Renal pelvis (tissue), 4 donors: ENCODE results near the gene IDI1. TPM values are rescaled to one million over a fixed set of nuclear protein-coding genes. Genes with fewer than 3 reads are reported as not detected.
A peak's percentile ranks its signal among the peaks of the same experiment; 100 is the strongest.
"Not testable (repeated sequence)": the region's sequence is repeated elsewhere in the genome, so short reads cannot be mapped to it uniquely, and the experiment has no call there.

Experiments used
- DNase-seq: peaks from one replicate; pipeline ENCODE4 v3.0.0-alpha.2; 2013
- polyA plus RNA-seq, 3 donors: library from polyadenylated mRNA; unstranded; fragments of 120-200 nt; gene quantifications; one replicate each; pipeline ENCODE4 v1.2.1, GENCODE V29; 2013; ENCODE audit not compliant: insufficient read length in 3 of 3

Gene IDI1
- polyA plus RNA-seq, 3 donors: 61.1 to 70.5 (median 64.0) TPM

GRCh38 chr10:1074052-1074747 is 25.3 kb upstream of the IDI1 start:
- DNase-seq: no peak

GRCh38 chr10:1070919-1071318 is 22.0 kb upstream of the IDI1 start:
- no peak for DNase-seq

DNA sequence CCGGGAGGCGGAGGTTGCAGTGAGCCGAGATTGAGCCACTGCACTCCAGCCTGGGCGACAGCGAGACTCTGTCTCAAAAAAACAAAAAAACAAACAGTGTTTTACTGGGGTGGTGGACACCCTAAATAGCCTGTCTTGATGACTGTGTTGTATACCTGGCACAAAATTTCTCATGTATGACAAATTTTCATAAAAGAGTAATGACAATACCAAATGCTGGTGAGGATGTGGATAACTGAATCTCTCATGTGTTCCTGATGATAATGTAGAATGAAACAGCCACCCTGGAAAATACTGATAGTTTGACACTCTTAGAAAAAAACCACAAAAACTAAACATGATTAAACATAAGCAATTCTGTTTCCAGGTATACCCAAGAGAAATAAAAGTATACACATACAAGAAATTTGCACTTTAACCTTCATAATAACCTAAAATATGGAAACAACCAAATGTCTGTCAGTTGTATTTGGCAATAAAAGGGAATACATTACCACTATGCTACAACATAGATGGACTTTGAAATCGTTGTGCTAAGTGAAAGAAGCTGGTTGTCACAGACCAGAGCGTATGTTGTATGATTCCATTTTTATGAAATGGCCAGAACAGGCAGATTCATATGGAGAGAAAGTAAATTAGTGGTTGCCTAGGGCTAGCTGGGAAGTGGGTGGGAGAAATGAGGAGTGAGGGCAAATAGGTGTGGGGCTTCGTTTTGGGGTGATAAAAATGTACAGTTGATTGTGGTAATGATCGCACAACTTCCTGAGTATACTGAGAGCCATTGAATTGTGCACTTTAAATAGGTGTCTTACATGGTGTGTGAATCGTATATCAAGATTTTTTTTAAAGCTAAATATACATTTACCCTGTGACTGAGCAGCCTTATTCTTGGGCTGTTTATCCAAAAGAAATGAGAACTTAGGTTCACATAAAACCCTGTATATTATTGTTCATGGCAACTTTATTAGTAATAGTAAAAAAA is 19.8 kb upstream of the IDI1 start:
- DNase-seq: no peak

DNA sequence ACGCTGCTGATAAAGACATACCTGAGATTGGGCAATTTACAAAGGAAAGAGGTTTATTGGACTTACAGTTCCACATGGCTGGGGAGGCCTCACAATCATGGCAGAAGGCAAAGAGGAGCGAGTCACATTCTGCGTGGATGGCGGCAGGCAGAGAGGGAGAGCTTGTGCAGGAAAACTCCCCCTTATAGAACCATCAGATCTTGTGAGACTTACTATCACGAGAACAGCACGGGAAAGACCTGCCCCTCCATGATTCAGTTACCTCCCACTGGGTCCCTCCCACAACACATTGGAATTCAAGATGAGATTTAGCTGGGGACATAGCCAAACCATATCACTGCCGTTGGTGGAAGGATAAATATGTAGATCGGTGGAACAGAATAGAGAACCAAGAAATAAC is 17.8 kb upstream of the IDI1 start:
- not testable (repeated sequence) for DNase-seq

DNA sequence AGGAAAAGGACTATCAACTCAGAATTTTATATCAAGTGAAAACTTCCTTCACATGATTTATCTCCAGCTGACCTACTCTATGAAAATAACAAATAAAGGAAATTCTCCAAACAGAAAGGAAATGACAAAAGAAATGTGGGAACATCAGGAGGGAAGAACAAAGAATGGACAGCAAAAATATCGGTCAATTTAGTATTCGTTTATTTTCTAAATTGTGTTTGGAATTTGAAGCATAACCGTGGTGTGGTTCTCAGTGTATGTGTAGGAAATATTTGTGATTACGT is 16.0 kb upstream of the IDI1 start:
- no peak for DNase-seq

DNA sequence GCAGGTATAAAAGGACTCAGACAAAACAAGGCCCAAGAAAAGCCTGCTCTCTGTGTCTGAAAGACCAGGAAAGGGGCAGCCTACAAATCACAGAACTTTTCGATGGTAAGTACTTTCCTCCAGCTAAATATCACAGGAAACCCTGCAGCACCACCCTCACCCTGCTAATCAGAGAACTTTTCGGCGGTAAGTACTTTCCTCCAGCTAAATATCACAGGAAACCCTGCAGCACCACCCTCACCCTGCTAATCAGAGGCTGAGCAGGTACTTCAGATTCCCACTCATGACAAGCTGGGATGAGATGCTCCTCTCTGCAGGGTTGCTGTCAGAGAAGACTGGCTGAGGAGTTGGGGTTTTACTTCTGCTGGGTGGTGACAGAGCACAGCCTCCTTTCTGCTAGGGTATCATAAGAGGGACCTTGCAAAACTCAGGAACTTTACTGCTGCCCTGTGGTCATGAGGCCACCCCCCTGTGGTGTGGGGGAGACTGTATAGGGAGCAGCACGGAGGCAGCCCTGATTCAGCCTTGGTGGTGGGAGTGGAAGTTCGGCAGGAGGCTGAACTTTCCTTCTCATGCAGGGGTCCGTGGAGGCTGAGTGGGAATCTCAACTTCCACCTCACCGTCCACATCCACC is 14.4 kb upstream of the IDI1 start:
- no peak for DNase-seq

DNA sequence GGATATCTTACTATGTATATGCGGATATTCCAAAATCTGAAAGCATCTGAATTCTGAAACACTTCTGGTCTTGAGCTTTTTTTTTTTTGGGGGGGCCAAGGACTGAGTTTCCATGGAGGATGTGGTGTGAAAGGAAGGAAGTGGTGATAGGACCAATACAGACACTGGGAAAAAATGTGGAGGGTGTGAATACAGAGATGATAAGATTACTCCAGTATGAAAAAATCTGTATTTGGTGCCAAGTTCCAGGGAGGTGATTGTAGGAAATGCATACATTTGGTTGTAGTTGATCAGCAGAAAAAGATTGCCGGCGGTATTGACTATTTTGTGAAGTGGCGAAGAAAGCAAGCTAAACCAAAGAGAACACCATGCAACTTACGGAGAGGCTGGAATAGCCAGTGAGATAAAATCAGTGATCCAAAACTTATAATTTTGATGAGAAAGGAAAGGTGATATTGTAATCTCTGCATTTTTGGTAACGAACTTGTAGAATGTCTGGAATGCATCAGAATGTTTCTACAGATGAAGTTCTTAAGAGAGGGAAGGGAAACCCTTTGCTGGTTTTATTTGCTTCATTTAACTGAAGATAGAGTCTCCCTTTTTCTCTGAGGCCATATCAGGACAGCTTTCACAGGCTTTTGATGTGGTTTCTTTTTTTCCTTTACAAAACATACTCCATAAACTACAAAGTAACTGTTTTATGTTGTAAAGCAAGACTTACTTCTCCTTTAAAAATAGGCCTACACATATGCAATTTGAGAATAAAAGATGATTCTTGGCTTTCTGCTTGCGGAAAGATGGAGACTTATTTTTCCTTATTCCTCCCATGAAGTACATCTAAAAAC is 13.2 kb upstream of the IDI1 start:
- DNase-seq: no peak

GRCh38 chr10:1059902-1060301 is 11.0 kb upstream of the IDI1 start:
- no peak for DNase-seq

GRCh38 chr10:1058017-1058416 is 9.1 kb upstream of the IDI1 start:
- no peak for DNase-seq

- DNase-seq: no peak
Measured at GRCh38 chr10:1057106-1057657, 8.3 kb upstream of the IDI1 start.

DNA sequence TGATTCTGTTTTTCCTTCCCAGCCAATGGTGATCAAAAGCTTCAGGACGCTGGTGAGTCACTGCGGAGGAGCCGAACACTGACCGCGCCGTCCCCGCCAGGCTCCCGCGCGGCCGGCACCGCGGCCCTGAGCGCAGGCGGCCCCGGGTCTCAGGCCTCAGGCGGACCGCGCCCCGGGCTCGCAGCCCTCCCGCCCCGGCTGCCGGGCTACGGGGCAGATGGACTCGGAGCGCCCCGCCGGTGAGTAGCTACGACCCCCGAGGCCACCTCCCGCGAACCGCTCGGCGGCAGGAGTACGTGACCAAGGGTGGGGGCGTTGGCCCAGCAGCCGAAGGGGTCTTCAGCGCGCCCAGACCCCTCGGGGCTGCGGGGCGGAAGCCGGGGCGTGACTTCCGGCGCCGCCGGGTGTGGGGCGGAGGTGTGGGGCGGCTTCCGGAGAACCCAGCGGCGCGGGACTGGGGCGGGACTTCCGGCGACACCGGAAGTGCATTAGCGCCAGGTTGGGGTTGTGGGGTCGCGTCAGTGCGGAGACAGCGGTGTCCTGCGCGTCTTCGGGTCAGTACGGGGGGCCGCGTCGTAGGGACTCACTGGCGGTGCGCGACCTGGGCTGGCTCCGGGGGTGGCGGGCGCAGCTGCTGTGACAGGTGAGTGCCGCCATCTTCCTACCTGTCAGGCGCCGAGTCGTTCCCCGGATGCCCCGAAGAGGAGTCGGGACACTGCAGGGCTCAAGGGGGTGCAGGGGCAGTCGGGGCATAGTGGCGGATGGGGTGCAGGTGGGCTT is 7.6 kb upstream of the IDI1 start, which contains the start of gene WDR37:
WDR37 (plus strand) TSS at position 60 of the 780 bp plus-strand sequence. CDS start 15,771 bp downstream, outside the sequence.
- peak; percentile 82 for DNase-seq

DNA sequence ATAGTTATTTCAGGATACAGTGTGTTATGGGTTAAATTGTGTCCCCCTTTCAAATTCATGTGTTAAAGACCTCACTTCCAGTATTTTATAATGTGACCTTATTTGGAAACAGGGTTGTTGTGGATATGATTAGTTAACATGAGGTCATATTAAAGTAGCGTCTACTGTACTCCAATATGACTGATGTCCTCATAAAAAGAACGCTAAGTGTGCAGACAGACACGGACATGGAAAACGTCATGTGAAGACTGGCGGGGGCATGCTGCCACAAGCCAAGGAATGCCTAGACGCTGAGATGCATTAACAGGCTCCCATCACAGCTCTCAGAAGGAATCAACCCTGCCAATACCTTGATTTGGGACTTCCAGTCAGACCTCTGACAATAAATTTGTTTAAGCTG is 5.8 kb upstream of the IDI1 start:
- DNase-seq: no peak

DNA sequence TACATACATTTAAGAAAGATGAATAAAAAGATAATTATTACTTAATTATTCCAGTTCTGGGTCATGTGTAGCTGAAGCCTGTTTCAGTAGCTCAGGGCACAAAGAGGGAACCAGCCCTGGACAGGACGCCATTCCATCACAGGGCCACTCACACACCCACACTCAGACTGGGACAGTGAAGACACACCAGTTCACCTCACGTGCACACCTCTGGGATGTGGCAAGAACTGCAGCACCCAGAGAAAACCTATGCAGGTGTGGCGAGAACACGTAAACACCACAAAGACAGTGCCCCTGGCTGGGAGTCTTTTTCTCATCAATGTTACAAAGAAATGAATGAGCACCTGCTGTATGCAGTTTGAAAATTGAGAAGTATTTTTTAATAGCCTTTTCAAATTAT is 1.6 kb upstream of the IDI1 start:
- no peak for DNase-seq

DNA sequence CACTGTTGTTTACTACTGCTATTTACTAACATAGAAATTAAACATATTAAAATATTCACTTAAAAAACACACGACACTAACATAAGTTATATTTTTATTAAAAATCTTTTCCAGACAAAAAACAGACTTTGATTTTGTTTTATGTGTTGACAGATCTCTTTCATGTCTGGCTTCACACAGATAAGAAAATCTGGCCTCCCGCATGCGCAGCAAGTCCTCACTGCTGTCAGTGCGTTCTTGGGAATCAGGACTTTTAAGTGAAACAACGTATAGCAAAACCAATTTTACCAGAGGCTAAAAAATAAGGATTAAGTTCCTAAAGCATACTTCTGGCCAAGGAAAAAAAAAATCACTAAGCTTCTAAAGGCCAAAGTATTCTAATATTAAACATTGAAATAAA is 1.2 kb upstream of the IDI1 start:
- no peak for DNase-seq

DNA sequence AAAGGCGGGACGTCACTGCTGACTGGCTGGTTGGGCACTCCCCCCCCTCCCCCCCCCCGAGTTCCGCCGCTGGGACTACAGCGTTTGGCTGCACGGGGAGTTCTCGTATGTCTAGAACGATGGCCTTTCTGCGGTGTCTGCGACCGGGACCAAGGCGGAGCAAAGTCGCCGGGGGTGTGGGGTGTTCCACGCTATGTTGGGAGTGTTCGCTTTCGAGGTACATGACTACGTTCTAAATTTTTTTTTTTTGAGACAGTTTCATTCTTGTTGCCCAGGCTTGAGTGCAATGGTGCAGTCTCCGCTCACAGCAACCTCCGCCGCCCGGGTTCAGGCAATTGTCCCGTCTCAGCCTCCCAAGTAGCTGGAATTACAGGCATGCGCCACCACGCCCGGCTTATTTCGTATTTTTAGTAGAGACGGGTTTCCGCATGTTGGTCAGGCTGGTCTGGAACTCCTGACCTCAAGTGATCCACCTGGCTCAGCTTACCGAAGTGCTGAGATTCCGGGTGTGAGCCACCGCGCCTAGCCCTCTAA is 573 bp upstream of the IDI1 start:
- no peak for DNase-seq

DNA sequence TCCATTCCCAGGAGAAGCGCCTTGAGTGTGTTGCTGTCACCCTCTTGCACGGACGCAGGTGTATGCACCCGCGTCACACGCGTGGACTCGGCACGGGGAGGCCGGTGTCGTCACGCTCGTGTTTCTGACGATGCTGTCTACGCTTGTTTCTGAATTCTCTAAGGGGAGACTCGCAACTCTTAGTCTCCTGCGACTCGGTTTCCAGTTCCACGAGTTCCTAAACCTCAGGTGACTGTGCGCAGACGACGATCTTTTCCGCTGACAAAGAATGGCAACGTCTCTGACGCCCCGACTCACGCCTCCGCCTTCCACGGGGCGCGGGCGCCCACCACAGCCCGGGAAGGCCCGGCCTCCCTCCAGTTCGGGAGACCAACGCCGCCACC is 579 bp downstream of the IDI1 start:
- DNase-seq: no peak

DNA sequence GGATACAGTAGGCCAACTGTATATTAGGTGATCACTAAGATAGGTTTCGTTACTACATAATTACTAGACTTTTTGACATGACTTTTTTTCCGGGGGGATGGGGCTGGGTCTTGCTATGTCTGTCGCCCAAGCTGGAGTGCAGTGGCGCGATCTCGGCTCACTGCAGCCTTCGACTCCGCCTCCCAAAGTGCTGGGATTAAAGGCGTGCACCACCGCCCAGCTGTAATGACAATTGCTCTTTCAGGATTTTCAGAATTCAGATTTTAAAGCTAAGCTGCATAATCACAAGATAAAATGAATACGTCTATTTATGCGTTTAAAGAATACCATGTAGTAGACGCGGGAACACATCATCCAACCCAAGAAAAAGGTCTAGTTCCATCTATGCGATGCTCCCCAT is 982 bp downstream of the IDI1 start:
- no peak for DNase-seq

DNA sequence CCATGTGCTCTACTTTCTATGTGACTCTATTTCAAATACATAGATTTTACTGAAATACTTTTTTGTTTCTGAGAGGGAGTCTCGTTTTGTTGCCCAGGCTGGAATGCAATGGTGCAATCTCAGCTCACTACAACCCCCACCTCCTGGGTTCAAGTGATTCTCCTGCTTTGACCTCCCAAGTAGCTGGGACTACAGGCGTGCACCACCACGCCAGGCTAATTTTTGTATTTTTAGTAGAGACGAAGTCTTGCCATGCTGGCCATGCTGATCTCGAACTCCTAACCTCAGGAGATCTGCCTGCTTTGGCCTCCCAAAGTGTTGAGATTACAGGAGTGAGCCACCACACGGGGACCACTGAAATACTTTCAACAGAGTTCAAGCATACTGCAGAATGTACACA is 3.5 kb downstream of the IDI1 start:
- no peak for DNase-seq

- no peak for DNase-seq
Measured at GRCh38 chr10:1044964-1045363, 4.0 kb downstream of the IDI1 start.

DNA sequence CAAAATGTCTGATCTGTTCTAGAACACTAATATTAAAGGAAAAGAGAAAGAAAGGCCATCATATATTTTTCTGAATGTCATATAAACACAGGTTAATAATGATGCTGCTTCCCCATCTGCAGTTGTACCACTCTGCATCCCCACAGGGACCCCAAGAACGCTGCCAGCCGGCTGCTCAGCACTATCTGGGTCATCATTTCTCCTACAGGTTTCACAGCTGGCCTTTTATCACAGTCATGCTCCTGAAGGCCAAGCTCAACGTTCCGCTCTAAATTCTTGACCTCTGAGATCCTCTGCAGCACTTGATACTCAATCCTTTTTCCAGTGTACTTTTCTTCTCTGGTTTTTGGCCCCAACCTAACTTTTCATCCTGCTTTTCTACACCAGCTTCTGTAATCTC is 4.8 kb downstream of the IDI1 start:
- DNase-seq: no peak
